HL-60 (cell line): ENCODE measurements around the gene RNU6-9.

Source experiments
- CTCF ChIP-seq: IDR thresholded peaks from one replicate; pipeline ENCODE4 v1.5.1; 2011; ENCODE audit warnings: low read length, control low read depth, inconsistent platforms; ENCODE audit not compliant: insufficient read depth
- POLR2AphosphoS5 ChIP-seq: IDR thresholded peaks from 2 replicates; pipeline ENCODE4 v1.6.1; 2012; ENCODE audit warnings: low read depth

GRCh38 chr19:925526-926322, 32.4 kb downstream of the RNU6-9 start, which contains the start of gene ARID3A:
- TF ChIP-seq CTCF: no peak
- no peak for TF ChIP-seq POLR2AphosphoS5
